GM04504 (cell line): ENCODE measurements around the gene RAB11FIP4.

Experiments
- DNase-seq: peaks from one replicate; pipeline ENCODE4 v3.0.0-alpha.2; 2012; ENCODE audit warnings: low read depth

The RAB11FIP4 gene

GRCh38 chr17:31487063-31487647, 95.7 kb downstream of the RAB11FIP4 start:
- DNase-seq, result no peak

GRCh38 chr17:31487648-31488263, 96.3 kb downstream of the RAB11FIP4 start:
- DNase-seq, result no peak

DNA sequence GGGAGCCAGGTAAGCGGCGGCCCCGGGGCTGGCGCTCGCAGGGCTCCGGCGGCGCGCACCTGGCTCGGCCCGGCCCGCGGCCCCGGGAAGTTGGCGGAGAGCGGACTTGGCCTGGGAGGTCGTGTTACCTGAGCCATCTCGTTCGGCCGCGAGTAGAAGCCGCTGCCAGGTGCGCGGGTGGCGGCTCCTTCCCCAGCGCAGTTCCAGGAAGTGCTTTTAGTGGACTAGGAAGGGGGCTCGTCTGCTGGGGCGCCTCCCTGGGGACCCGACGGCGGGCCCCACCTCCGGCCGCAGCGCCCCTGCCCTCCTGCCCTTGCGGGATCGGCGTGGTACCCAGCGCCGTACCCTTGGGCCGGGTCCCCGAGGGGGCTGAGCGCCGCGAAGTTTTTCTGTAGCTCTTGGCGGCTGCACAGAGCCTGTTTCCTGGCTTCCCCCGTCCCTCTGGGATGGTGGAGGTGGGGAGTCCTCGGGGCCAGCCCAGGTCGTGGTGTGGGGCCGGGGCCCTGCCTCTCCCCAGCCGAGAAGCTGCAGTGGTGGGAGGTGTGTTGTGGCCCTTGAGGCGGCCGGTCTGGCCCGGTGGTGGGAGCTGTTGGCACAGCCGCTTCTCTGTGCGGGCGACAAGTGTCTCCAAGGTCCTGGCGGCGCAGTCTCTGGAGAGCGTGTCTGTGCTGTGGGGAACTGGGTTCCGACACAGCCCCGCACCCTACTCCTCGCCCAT, 96.9 kb downstream of the RAB11FIP4 start:
- DNase-seq, result no peak

- no peak for DNase-seq
Measured at GRCh38 chr17:31488982-31489294, 97.5 kb downstream of the RAB11FIP4 start.

DNA sequence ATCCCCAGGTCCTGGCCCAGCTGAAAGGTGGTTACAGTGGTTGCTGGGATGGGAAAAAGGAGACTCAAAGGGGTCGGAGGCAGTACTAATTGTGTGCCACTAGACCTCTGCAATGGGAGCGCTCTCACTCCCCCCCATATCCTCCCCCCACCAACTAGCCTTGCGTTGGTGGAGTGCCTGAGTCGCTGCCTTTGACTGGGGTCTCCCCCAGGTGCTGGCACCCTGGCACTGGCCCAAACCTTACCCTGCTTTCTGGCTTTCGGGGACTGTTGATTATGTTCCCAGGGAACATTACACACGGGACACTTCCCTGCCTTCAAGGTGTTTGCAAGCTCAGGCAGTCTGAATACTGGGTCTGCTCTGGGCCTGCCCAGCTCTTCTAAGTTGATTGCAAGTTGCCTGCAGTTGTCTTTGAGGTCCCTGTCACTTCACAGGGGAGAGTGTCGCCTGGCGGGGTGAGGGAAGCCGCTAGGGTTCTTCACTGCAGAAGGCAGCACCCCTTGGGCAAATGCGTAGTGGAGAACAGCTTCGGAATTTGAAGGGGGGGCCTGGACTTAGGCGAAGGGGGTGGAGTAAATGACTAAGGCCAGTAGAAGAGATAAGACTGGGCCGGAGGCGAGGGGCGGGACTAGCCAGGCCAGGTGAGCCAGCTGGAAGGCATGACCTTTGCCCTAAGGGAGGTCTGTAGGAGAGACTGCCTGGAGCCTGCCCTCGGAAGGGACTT, 98.0 kb downstream of the RAB11FIP4 start:
- no peak for DNase-seq

- DNase-seq, result no peak
Measured at GRCh38 chr17:31490019-31490650, 98.7 kb downstream of the RAB11FIP4 start.

DNA sequence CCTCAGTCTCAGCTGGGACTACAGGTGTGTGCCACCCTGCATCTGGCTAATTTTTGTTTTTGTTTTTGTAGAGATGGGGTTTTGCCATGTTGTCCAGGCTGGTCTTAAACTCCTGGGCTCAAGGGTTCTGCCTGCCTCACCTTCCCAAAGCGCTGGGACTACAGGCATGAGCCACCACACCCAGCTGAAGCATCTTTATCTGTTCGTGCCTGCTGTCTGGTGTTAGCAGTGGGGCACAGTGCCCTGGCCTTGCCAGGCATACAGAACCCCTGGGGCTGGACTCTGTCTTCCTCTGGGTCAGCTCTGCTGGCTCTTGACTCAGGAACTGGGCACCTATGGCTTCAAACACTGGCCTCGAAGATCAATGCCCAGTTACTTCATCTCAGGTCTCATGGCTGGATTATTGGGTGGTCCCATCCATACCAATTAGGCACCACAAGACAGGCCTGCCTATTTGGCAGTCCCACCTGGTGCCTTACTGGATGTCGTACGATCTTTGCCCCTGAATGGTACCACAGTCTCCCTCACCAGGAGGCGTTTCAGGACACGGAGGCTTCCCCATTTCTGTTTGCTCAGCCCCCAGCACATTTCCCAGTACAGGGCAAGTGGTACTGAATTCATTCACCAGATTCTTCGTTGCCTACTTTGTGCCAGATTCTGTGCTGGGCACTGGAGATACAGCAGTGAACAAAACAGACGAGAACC, 99.3 kb downstream of the RAB11FIP4 start:
- no peak for DNase-seq

- no peak for DNase-seq
Measured at GRCh38 chr17:31491376-31492131, 100.1 kb downstream of the RAB11FIP4 start.

- no peak for DNase-seq
Measured at GRCh38 chr17:31492206-31492605, 100.7 kb downstream of the RAB11FIP4 start.

GRCh38 chr17:31492880-31493655, 101.6 kb downstream of the RAB11FIP4 start:
- DNase-seq, result no peak

- DNase-seq, result no peak
Measured at GRCh38 chr17:31493656-31494155, 102.2 kb downstream of the RAB11FIP4 start.

- DNase-seq, result no peak
Measured at GRCh38 chr17:31494259-31495021, 103.0 kb downstream of the RAB11FIP4 start.

DNA sequence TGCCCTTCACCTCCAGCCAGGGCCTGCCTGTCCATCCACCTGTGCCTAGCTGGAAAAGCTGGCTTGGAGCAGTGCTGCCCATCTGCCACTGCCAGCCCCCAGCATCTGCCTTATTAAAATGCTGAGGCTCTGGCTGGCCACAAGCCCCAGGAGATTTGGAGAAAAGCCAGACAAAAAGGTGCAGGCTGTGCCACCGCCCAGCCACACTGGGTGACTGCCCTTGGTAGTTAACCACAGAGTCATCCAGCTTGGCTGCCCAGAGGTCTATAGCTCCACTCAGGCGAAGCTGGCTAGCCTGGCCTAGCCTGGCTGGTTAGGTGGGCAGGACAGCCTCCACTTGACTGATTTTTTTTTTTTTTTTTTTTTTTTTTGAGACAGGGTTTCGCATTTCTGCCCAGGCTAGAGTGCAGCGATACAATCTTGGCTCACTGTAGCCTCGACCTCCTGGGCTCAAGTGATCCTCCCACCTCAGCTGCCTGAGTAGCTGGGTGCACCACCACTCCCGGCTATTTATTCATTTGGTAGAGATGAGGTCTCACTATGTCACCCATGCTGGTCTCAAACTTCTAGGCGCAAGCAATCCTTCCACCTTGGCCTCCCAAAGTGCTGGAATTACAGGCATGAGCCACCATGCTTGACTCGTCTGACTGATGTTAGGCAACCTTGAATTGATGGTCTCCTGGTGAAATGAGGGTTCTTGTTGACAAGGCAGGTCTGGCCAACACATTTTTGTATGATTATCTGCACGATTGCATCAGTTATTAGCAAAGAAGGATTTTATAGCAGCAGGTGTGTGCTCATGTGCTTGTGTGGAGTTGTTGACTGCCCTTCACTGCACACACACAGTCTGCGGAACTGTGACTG, 103.8 kb downstream of the RAB11FIP4 start:
- DNase-seq, result no peak

DNA sequence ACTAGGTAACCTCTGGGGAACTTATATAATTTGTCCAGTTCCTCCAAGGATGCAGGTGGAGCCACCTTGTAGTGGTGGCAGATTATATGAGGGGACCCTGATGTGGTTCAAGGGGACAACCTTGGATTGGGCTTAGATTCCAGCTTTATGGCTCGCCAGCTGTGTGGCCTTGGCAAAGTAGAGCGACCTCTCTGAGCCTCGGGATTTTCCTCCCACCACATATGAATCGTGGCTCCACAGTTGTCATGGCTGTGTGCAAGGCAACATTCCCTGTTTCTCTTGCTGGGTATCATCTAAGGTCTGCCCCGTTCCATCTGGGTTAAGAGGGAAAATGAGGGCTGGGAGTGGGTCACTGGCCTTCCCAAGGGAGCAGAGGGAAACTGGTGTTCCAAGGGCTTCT, 104.6 kb downstream of the RAB11FIP4 start:
- no peak for DNase-seq

GRCh38 chr17:31496601-31497000, 105.1 kb downstream of the RAB11FIP4 start:
- no peak for DNase-seq

DNA sequence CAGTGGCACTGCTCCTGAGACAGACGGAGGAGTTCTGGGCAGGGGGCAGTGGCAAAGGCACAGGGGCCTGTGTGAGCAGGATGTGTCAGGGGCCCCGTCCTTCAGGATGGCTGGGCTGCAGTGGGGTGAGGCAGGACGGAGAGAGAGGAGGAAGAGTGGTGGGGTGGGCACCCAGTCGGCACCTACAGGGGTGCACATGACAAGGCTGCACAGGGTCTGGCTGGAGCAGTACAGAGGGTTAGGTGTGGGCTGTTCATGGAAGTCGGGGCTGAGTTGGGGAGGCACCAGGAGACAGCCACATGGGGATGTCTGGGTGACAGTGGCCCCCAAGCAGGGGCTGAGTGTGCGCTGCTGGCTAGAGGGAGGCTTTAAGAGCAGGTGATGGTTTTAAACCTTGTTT, 106.0 kb downstream of the RAB11FIP4 start:
- DNase-seq, result no peak

DNA sequence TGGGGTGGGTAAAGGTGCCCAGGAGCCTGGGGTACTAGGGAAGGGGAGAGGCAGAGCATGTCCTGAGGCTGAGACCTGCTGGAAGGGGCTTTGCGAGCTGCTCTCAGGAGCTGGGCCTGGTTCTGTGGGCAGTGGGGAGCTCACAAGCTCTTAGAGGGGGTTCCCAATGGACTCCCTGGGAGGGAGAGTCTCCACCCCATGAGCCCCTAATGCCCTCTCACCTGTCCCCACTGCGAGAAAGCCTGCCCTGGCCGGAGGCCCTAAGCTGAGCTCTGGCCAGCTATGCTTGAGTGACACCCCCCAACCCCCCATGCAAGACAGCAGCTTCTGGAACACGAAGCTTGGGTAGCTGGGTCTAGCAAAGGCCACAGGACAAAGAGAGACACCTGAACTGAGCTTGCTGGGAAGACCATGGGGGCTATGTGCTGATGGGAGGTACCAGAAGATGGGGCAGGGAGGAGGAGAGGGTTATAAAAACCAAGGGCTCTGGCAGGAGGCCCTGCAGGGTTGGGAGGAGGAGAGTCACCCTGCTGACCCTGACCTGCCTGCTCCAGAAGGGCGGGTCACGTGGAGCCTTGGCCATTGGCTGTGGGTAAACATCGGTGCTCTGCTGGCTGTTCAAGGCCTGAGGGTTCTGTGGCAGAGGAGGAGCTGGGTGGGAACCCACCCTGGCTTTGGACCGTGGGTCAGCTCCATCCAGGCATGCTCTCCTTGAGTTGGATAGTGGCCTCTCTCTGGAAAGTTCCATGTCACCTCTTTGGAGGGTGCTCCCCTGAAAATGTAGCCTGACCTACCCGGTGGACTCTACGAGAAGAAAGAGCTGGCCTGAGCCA, 106.7 kb downstream of the RAB11FIP4 start:
- no peak for DNase-seq
